Left cardiac atrium (tissue), 4 donors: ENCODE data around the gene STARD7. TPM values are rescaled to one million over a fixed set of nuclear protein-coding genes. Genes with fewer than 3 reads are reported as not detected.
A peak's percentile ranks its signal among the peaks of the same experiment; 100 is the strongest.

Experiments
- ATAC-seq, 2 donors: fragments of 200-7000 bp; cut with Tn5 transposase; one replicate each; pipeline ENCODE4 v1.9.1; 2020; ENCODE audit warnings: mild to moderate bottlenecking in 2 of 2, moderate library complexity in 2 of 2
- DNase-seq: peaks from one replicate; pipeline ENCODE4 v3.0.0-alpha.2; 2020
- intact Hi-C, 2 donors: fragments of 100-400 bp; cut with DNase I; formaldehyde crosslinking; loops; one replicate each; pipeline versions ENCODE4 v1.14.1 to v1.15.1; 2022 to 2023
- total RNA-seq, 2 donors: library from RNA; stranded (reverse); fragmentation: NEBNext Ultra II Directional; extraction: Animal tissue kit (Norgen Biotek cat#: 25700); gene quantifications; one replicate each; pipeline ENCODE4 v1.2.1, GENCODE V29; 2021
- donor health status: DM: no; HTN: yes; CAD: no.
- donor health status: DM: no; HTN: yes; CAD: no; lungs with severe emphysema.
- donor health status: DM: yes; HTN: yes; CAD: no.
- donor health status: Dilated cardiomyopathy.

Gene STARD7
- total RNA-seq, 2 donors from 2014 or later, result 135 to 185 TPM

- ATAC-seq (no peak), DNase-seq (no peak)
- intact Hi-C loops, result no loop called here
These were observed 53.9 kb downstream of the STARD7 start for GRCh38 chr2:96154506-96155380.

- DNase-seq, result no peak
- ATAC-seq, result no peak
- intact Hi-C loops, result no loop called here
These were observed 54.6 kb downstream of the STARD7 start for GRCh38 chr2:96153991-96154431.

- DNase-seq (no peak), ATAC-seq (no peak)
- intact Hi-C loops, result no loop called here
These were observed 55.3 kb downstream of the STARD7 start for GRCh38 chr2:96153291-96153713.

GRCh38 chr2:96152304-96153161 lies 56.1 kb downstream of the STARD7 start:
- intact Hi-C loops, result no loop called here
- DNase-seq, result no peak
- no peak for ATAC-seq

- no peak for ATAC-seq
- no peak for DNase-seq
- intact Hi-C loops, result no loop called here
These were observed 56.9 kb downstream of the STARD7 start for GRCh38 chr2:96151595-96152303.

- intact Hi-C loops, result no loop called here
- ATAC-seq (no peak), DNase-seq (no peak)
These were observed 57.6 kb downstream of the STARD7 start for GRCh38 chr2:96150791-96151594.

- no peak for DNase-seq
- intact Hi-C loops, result no loop called here
- ATAC-seq, result no peak
These were observed 58.5 kb downstream of the STARD7 start for GRCh38 chr2:96150007-96150640.

- DNase-seq, result peak; percentile 84
- ATAC-seq, result peak; percentile 46 to 77
- intact Hi-C loops, result no loop called here
These were observed 60.0 kb downstream of the STARD7 start for GRCh38 chr2:96148410-96149217.

- intact Hi-C loops, result no loop called here
- ATAC-seq, result no peak
- DNase-seq, result no peak
These were observed 60.9 kb downstream of the STARD7 start for GRCh38 chr2:96147593-96148201.

GRCh38 chr2:96146881-96147592 lies 61.6 kb downstream of the STARD7 start:
- DNase-seq (no peak), ATAC-seq (no peak)
- intact Hi-C loops, result no loop called here

- ATAC-seq (peak; percentile 7 to 10), DNase-seq (no peak)
- intact Hi-C loops, result no loop called here
These were observed 62.3 kb downstream of the STARD7 start for GRCh38 chr2:96146153-96146880.

- intact Hi-C loops, result no loop called here
- ATAC-seq, result no peak
- DNase-seq, result no peak
These were observed 62.8 kb downstream of the STARD7 start for GRCh38 chr2:96145848-96146152.

- intact Hi-C loops, result no loop called here
- ATAC-seq (peak; percentile 84 to 90), DNase-seq (peak; percentile 83)
These were observed 63.4 kb downstream of the STARD7 start, which contains the start of gene DUSP2 for GRCh38 chr2:96145036-96145847. Gene DUSP2 (minus strand): TSS chr2:96145440. CDS start chr2:96145354, 86 bp downstream.

- intact Hi-C loops, result no loop called here
- ATAC-seq, result no peak
- DNase-seq, result no peak
These were observed 64.1 kb downstream of the STARD7 start for GRCh38 chr2:96144481-96145035.
